Measurements from ENCODE around the gene ARL8B. TPM values are rescaled to one million over a fixed set of nuclear protein-coding genes. Genes with fewer than 3 reads are reported as not detected.

ARL8B gene
- polyA plus RNA-seq, 1 of the 3 experiments (the other 2 are of a cell fraction), result 21.9 TPM

DNA sequence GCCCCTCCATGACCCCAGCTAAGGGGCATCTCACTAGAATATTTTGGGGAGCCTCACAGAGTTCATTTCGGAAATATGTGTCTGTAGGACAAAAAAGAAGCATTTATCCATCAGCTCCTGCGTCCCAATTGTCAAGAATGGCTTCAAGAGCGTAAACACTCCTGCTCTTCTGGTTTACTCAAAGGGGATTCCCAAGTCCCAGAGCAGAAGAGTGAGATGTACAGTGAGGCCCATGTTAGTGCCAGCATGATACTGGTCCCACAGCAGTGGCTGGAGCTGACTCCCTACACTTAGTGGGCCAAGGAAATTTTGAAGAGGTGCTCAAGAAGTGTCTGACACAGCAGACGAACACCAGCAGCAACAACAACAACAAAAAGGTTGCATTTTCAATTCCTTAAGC is 34.9 kb upstream of the ARL8B start (continued):
- TF ChIP-seq EZH2phosphoT487 (IDR thresholded peaks at IDR 0.05; ENCODE audit: borderline replicate concordance, low read depth) (no peak), FOSL2 (IDR thresholded peaks at IDR 0.05; ENCODE audit: borderline replicate concordance, low read depth) (no peak), MEF2A (IDR thresholded peaks at IDR 0.05; ENCODE audit: borderline replicate concordance, low read depth) (no peak), TEAD4 (IDR thresholded peaks at IDR 0.05; ENCODE audit: borderline replicate concordance, insufficient read depth) (no peak)

GRCh38 chr3:5090197-5090596 is 31.9 kb upstream of the ARL8B start:
- ChIA-PET CTCF (no interaction called here), POLR2A (no interaction called here)
- H3K79me2 ChIP-seq (ENCODE audit: insufficient read depth), result no peaks in the 10 kb centered on the region
- H3K4me2 ChIP-seq, result no peak overlapping the region
- H3K9me2 ChIP-seq, result no peaks in the 10 kb centered on the region
- H3K4me3 ChIP-seq (ENCODE audit: low read depth in 2 of 2, low read length in 1 of 2), result no peak overlapping the region
- TF ChIP-seq RFX5 (IDR thresholded peaks at IDR 0.05; ENCODE audit: low read length) (no peak), EP300 (IDR thresholded peaks at IDR 0.05; ENCODE audit: borderline replicate concordance in 1 of 2, low read depth in 1 of 2, low read length in 1 of 2) (no peak), SMC3 (IDR thresholded peaks at IDR 0.05; ENCODE audit: low read depth, low read length) (no peak), SIN3A (IDR thresholded peaks at IDR 0.05; ENCODE audit: borderline replicate concordance, low read depth, low read length) (no peak), GABPA (IDR thresholded peaks at IDR 0.05; ENCODE audit: low read depth) (no peak), FOSL2 (IDR thresholded peaks at IDR 0.05; ENCODE audit: borderline replicate concordance, low read depth) (no peak), JUND (IDR thresholded peaks at IDR 0.05) (no peak), ZBTB33 (IDR thresholded peaks at IDR 0.05; ENCODE audit: borderline replicate concordance, low read depth) (no peak), FOXJ3 (CRISPR knock-in tag; IDR thresholded peaks at IDR 0.05) (no peak), NFIC (IDR thresholded peaks at IDR 0.05; ENCODE audit: borderline replicate concordance) (no peak), RXRA (IDR thresholded peaks at IDR 0.05; ENCODE audit: borderline replicate concordance, low read depth) (no peak), NRF1 (IDR thresholded peaks at IDR 0.05; ENCODE audit: low read depth, low read length) (no peak), IRF3 (IDR thresholded peaks at IDR 0.05; ENCODE audit: low read depth, low read length) (no peak), MEF2A (IDR thresholded peaks at IDR 0.05; ENCODE audit: borderline replicate concordance, low read depth) (no peak), MXI1 (IDR thresholded peaks at IDR 0.05; ENCODE audit: low read depth, low read length) (no peak)
- TF ChIP-seq, protein P1, sequence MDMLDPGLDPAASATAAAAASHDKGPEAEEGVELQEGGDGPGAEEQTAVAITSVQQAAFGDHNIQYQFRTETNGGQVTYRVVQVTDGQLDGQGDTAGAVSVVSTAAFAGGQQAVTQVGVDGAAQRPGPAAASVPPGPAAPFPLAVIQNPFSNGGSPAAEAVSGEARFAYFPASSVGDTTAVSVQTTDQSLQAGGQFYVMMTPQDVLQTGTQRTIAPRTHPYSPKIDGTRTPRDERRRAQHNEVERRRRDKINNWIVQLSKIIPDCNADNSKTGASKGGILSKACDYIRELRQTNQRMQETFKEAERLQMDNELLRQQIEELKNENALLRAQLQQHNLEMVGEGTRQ (IDR thresholded peaks at IDR 0.05; ENCODE audit: borderline replicate concordance, low read depth, low read length), result no peak
- TF ChIP-seq, protein P2, sequence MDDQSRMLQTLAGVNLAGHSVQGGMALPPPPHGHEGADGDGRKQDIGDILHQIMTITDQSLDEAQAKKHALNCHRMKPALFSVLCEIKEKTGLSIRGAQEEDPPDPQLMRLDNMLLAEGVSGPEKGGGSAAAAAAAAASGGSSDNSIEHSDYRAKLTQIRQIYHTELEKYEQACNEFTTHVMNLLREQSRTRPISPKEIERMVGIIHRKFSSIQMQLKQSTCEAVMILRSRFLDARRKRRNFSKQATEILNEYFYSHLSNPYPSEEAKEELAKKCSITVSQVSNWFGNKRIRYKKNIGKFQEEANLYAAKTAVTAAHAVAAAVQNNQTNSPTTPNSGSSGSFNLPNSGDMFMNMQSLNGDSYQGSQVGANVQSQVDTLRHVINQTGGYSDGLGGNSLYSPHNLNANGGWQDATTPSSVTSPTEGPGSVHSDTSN (IDR thresholded peaks at IDR 0.05), result no peak
- no peaks in the 10 kb centered on the region for H3K4me1 ChIP-seq (ENCODE audit: control insufficient read depth in 1 of 2, insufficient read depth in 2 of 2, low read depth in 1 of 2, low read length in 1 of 2)
- no peak overlapping the region for H2AFZ ChIP-seq (ENCODE audit: low read depth)
- no peak overlapping the region for H3K27ac ChIP-seq (ENCODE audit: low read depth in 2 of 2, low read length in 1 of 2)
- no peaks in the 10 kb centered on the region for H3F3A ChIP-seq (replicated peaks; ENCODE audit: insufficient read depth)
- no peak for DNase-seq
- no peaks in the 10 kb centered on the region for H3K27me3 ChIP-seq (ENCODE audit: insufficient read depth)
- no peaks in the 10 kb centered on the region for H3K9me3 ChIP-seq
- H3K36me3 ChIP-seq (replicated peaks in 1 of 2; ENCODE audit: control insufficient read depth in 1 of 2, insufficient read depth in 2 of 2, low read length in 1 of 2), result no peaks in the 10 kb centered on the region
- H4K20me1 ChIP-seq (ENCODE audit: insufficient read depth), result no peaks in the 10 kb centered on the region
- 81% methylated on average over 5 of the region's 5 CpGs for WGBS (ENCODE audit: low lambda C conversion rate)
- no peak overlapping the region for H3K9ac ChIP-seq
